Measurements from ENCODE around the gene SAMD4A.

SAMD4A gene

DNA sequence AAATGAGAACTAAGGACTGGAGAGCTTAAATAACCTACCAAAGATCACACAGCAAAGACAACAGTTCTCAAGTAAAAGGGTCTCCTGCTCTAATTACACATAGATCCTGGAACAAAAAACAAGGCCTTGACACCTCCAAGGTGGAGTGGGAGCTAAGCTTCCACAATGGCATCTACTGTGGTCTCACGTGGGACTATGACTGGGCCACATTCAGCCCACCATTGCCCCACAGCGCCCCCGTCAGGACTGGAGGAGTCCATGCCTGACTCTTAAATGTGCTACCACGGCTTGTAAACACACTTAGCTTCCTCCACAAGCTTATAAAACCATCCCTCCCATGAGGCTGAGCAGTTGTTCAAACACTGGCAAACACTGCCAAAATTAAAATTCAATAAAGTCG is 247.1 kb downstream of the SAMD4A start:
- FAIRE-seq, result no peak
- TF ChIP-seq POLR2A (IDR thresholded peaks at IDR 0.05; ENCODE audit: low read depth, low read length), result no peak
- DNase-seq (ENCODE audit: insufficient read length, low spot score), result peak; percentile 13

DNA sequence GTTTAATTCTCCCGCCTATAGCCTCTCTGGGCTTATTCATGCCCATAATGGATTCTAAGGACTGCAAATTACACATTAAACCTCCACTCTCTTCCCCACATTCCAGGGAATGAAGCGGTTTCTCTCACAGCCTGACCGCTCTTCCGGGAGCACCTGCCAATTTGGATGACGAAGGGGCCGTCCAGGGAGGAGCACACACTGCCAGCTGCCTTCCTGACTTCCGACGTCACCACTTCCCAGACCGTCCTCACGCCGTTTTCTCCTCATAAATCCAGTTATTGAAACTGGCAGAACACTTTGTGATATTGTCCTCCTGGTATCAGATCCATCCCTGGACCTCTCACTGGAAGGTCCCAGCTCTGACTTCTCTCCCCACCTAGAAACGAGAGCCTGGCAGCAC is 248.1 kb downstream of the SAMD4A start:
- TF ChIP-seq POLR2A (IDR thresholded peaks at IDR 0.05; ENCODE audit: low read depth, low read length), result no peak
- FAIRE-seq, result no peak
- no peak for DNase-seq (ENCODE audit: insufficient read length, low spot score)

DNA sequence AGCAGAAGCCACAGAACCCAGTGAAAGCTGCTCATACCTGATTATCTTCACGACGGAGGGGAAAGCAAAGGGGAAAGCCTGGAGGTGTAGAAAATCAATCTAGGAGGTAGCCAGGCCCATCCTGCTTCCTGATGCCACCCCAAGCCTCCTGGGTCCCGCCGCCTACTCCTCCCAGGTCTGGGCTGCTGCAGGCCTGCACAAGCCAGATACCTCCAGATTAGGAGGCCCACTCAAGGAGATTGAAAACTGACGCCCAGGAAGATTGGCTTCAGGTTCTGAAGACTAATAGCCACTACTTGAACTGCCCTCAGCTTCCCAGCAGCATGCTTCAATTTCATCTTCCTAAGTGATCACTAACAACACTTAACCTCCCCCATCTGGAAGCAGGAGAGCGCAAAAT is 248.6 kb downstream of the SAMD4A start:
- DNase-seq (ENCODE audit: insufficient read length, low spot score) (no peak), FAIRE-seq (no peak)

DNA sequence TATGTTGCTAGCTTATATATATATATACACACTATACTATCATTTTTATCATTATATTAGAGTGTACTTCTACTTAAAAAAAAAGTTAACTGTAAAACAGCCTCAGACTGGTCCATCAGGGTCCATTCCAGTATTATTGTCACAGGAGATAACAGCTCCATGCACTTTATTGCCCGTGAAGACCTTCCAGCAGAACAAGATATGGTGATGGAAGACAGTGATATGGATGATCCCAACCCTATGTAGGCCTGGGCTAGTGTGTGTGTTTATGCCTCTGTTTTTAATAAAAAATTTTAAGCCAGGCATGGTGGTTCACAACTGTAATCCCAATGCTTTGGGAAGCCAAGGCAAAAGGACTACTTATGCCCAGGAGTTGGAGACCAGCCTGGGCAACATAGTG is 249.5 kb downstream of the SAMD4A start:
- TF ChIP-seq POLR2A (IDR thresholded peaks at IDR 0.05; ENCODE audit: low read depth, low read length), result no peak
- FAIRE-seq (no peak), DNase-seq (ENCODE audit: insufficient read length, low spot score) (no peak)

More for the DNA sequence above, 248.6 kb downstream of the SAMD4A start:
- TF ChIP-seq POLR2A (IDR thresholded peaks at IDR 0.05; ENCODE audit: low read depth, low read length), result no peak

DNA sequence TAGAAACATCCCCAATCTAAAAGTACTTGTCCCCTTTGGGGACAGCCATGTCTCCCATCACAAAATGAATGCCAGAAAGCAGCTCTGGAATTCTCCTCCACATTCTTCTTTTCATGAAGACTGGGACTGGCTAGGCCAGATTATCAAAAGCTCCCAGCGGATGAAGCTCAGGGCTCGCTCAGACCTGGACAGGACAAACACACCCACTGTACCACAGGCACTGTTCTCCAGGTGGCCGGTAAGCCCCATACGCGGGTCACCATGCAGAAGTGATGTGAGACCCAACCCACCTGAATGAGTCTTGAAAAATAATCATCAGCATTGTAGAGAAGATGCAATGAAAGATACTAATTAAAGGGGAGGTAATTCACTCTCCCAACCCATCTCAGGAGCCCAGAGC is 250.6 kb downstream of the SAMD4A start:
- no peak for DNase-seq (ENCODE audit: insufficient read length, low spot score)
- FAIRE-seq, result no peak
- no peak for TF ChIP-seq POLR2A (IDR thresholded peaks at IDR 0.05; ENCODE audit: low read depth, low read length)

DNA sequence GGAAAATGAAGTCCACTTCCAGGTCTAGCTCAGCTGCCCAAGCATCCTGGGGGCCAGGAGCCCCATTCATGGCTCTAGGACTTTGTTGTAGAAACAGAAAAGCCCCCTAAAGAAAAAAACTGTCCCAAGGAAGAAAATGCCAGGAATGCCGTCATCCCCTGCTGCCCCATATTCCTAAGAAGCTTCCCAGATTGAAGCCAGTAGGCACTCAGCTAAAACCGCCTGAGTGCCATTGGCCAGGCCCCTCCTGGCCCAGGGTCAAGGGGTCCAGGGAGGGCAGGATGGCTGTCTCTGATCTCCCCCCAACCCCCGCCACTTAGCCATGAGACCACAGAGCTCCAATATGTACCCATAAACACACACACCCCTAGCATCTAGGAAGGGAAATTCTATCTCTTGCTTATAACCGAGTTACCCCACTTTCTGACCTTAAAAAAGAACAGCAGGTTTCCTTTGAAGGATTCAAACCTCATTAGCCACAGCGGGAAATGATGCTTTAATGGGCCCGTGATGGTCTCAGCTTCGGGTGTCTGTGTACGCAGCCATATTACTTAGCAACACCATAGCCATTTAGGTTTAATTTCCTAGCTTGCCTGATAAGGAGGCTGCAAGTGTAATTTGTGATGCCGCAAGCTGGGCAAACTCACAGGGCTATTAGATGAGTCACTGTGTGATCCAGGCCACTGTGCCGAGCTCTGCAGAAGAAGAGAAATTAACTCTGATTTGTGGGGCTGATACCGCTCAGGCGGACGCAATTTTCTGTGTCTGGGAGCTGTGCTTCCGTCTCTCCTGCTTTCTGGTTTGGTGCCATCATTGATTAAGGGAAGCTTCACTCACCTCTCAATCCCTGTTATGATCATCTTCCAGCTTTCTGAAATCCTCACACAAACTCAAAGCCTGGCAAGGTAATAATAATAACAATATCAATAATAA is 251.5 kb downstream of the SAMD4A start:
- peak; percentile 33 for DNase-seq (ENCODE audit: insufficient read length, low spot score)
- TF ChIP-seq POLR2A (IDR thresholded peaks at IDR 0.05; ENCODE audit: low read depth, low read length), result no peak
- FAIRE-seq, result peak; percentile 41

DNA sequence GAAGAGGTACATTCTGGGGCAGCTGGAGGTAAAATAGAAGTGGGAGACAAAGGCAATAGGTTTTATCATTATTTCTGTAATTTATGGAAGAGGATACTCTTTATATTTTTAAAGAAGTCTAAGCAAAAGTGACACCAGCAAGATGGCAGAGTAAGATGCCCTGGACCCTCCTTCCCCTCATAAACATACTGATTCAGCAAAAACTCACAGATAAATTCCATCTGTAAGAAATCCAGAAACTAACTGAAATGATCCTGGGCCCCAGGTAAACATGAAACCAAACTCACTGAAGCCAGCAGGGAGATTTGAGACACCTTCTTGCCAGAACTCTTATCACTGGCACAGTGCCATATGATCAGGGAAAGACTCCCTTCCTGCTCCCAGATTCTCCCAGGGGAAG is 255.8 kb downstream of the SAMD4A start:
- DNase-seq (ENCODE audit: insufficient read length, low spot score) (no peak), FAIRE-seq (no peak)
- TF ChIP-seq POLR2A (IDR thresholded peaks at IDR 0.05; ENCODE audit: low read depth, low read length), result no peak

DNA sequence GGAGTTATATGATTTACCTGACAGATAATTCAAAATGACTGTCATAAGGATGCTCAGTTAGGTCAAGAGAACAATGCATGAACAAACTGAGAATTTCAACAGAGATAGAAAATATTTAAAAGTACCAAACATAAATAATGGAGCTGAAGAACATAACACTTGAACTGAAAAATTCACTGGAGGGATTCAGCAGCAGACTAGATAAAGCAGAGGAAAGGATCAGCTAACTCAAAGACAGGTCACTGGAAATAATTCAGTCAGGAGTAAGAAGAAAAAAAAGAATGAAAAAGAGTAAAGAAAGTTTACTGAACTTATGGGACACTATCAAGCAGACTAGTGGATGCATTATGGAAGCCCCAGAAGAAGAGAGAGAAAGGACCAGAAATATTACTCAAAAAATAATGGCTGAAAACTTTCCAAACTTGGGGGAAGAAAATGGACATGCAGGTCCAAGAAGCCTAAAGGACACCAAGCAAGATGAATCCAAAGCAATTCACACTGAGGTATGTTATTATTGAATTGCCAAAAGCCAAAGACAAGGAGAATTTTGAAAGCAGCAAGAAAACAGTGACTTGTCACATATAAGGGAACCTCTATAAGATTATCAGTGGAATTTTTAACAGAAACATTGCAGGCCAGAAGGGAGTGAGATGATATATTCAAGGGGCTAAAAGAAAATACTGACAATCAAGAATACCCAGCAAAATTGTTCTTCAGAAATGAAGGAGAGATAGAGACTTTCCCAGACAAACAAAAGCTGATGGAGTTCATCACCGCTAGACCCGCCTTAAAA is 257.0 kb downstream of the SAMD4A start:
- FAIRE-seq (no peak), DNase-seq (ENCODE audit: insufficient read length, low spot score) (no peak)
- no peak for TF ChIP-seq POLR2A (IDR thresholded peaks at IDR 0.05; ENCODE audit: low read depth, low read length)

DNA sequence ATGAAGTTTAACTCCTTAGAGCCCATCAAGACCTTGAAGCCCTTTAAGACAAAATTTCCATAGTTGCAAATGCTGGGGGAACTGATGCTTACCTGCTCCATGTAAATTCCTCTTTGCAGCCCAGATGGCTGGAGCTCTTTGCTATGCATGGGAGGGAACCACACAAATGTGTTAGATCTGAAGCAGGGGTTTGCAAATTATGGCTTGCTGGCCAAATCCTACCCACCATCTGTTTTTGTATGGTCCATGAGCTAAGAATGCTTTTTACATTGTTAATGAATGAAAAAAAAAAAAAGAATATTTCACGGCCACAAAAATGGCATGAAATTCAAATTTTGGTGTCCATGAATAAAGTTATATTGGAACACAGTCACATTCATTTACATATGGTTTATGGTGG is 261.1 kb downstream of the SAMD4A start:
- FAIRE-seq (no peak), DNase-seq (ENCODE audit: insufficient read length, low spot score) (no peak)
- no peak for TF ChIP-seq POLR2A (IDR thresholded peaks at IDR 0.05; ENCODE audit: low read depth, low read length)

DNA sequence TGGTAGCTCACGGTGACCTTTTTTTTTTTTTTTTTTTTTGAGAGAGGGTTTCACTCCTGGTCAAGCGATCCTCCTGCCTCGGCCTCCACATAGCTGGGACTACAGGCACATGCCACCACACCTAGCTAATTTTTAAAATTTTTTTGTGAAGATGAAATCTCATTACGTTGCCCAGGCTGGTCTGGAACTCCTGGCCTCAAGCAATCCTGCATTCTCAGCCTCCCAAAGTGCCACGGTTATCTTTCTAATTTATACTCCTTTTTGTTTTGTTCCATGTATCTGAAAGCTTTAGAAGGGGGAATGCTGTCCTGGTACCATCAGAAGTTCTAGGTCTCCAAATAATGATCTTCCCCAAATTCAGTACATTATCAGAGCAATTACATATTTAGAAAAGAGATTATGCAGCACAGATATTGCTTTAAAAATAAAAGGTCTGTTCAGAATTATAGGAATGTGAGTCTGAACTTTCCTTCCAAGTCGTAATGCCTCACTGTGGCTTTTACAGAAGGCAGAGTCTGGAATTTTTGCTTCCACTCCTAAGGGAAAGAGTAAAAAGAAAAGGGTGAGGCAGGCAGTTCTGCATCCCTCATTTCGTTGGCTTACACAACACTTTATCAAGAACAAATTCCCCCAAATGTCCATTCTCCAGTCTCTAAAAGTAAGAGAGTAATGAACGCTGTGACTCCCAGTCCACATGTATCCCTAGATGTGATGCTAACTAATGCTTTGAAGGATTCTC is 262.7 kb downstream of the SAMD4A start:
- FAIRE-seq, result no peak

DNA sequence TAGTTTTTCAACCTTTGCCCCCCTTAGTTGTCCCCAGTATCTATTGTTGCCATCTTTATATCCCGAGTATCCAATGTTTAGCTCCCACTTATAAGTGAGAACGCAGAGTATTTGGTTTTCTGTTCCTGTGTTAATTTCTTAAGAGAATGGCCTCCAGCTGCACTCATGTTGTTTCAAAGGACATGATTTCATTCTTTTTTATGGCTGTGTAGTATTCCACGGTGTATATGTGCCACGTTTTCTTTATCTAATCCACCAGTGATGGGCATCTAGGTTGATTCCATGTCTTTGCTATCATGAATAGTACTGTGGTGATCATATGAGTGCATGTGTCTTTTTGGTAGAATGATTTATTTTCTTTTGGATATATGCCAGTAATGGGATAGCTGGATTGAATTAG is 263.7 kb downstream of the SAMD4A start:
- DNase-seq (ENCODE audit: insufficient read length, low spot score), result no peak
- FAIRE-seq, result no peak
- no peak for TF ChIP-seq POLR2A (IDR thresholded peaks at IDR 0.05; ENCODE audit: low read depth, low read length)

More for the DNA sequence above, 262.7 kb downstream of the SAMD4A start:
- DNase-seq (ENCODE audit: insufficient read length, low spot score), result no peak
- no peak for TF ChIP-seq POLR2A (IDR thresholded peaks at IDR 0.05; ENCODE audit: low read depth, low read length)

DNA sequence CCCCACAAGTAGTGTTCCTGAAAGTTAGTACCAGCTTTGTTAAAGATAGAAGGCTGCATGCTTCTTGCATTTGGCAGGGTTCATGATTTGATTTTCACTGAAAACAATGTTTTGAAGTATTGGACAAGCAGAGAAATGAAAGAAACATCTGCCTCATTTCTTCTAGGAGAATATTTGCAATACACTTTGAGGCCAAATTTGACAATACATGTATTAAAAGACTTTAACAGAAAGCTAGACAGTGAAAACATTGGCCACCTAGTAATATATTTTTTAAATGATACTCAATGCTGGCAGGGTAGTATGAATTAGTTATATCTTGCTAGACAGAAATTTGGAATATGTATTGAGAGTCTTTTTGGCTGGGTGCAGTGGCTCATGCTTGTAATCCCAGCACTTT is 267.2 kb downstream of the SAMD4A start:
- no peak for TF ChIP-seq POLR2A (IDR thresholded peaks at IDR 0.05; ENCODE audit: low read depth, low read length)
- DNase-seq (ENCODE audit: insufficient read length, low spot score), result no peak
- FAIRE-seq, result no peak

DNA sequence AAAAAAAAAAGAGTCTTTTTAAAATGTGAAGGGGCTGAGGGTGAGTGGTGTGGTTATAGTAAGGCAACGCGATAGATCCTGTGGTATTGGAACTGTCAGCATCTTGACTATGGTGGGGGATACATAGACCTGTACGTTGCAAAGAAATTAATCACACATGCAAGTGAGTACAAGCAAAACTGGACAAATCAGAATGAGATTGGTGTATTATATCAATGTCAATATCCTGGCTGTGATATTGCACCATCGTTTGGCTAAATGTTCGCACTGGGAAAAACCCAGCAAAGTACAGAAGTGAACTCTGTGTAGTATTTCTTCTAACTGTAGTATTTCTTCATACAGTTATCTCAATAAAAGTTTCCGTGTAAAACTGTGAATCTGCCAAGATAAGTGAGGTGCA is 267.8 kb downstream of the SAMD4A start:
- FAIRE-seq (no peak), DNase-seq (ENCODE audit: insufficient read length, low spot score) (no peak)
- no peak for TF ChIP-seq POLR2A (IDR thresholded peaks at IDR 0.05; ENCODE audit: low read depth, low read length)

DNA sequence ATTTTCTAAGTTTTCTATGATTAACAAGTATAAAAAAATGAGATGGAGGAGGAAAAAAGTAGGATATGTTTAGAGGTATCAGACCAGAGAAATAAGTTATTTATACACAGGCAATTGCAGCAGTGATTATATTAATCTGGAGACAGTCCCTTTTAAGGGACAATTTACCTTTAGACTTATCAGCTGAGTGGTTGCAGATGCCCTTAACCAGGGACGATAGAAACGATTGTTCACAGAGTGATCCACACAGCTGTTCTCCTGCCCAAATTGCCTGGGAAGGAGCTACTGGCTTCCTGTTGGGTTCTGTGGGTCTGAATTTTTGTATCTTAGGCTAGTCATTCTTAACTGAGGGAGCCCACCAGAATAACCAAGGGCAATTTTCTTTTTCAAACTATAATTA is 269.3 kb downstream of the SAMD4A start:
- DNase-seq (ENCODE audit: insufficient read length, low spot score) (no peak), FAIRE-seq (no peak)
- TF ChIP-seq POLR2A (IDR thresholded peaks at IDR 0.05; ENCODE audit: low read depth, low read length), result no peak

Measured in H54 (cell line).